ENCODE data around the gene GHDC. TPM values are rescaled to one million over a fixed set of nuclear protein-coding genes. Genes with fewer than 3 reads are reported as not detected.
A peak's percentile ranks its signal among the peaks of the same experiment; 100 is the strongest.
"Not testable (repeated sequence)": the region's sequence is repeated elsewhere in the genome, so short reads cannot be mapped to it uniquely, and the experiment has no call there.

GHDC gene
- total RNA-seq: 9.0 TPM

- peak; percentile 86 for ATAC-seq
Observed at GRCh38 chr17:42193969-42194899, at the start of gene GHDC. GHDC (minus strand) TSS chr17:42194494; CDS start chr17:42193581, 913 bp downstream.

- ATAC-seq: no peak
Observed at GRCh38 chr17:42243493-42243982, 49.2 kb upstream of the GHDC start.

- ATAC-seq: no peak
Observed at GRCh38 chr17:42241871-42242270, 47.6 kb upstream of the GHDC start.

- not testable (repeated sequence) for ATAC-seq
Observed at GRCh38 chr17:42240863-42241262, 46.6 kb upstream of the GHDC start.

GRCh38 chr17:42240201-42240600 lies 45.9 kb upstream of the GHDC start:
- ATAC-seq: no peak

- not testable (repeated sequence) for ATAC-seq
Observed at GRCh38 chr17:42239576-42239975, 45.3 kb upstream of the GHDC start.

GRCh38 chr17:42236760-42237159 lies 42.5 kb upstream of the GHDC start:
- no peak for ATAC-seq

GRCh38 chr17:42233994-42234393 lies 39.7 kb upstream of the GHDC start:
- no peak for ATAC-seq

GRCh38 chr17:42233156-42233555 lies 38.9 kb upstream of the GHDC start:
- ATAC-seq: no peak

GRCh38 chr17:42230225-42230624 lies 35.9 kb upstream of the GHDC start:
- ATAC-seq: no peak

- ATAC-seq: no peak
Observed at GRCh38 chr17:42227849-42228700, 33.8 kb upstream of the GHDC start.

- ATAC-seq: no peak
Observed at GRCh38 chr17:42225646-42226045, 31.4 kb upstream of the GHDC start.

- ATAC-seq: no peak
Observed at GRCh38 chr17:42224651-42225050, 30.4 kb upstream of the GHDC start.

GRCh38 chr17:42221886-42222745 lies 27.8 kb upstream of the GHDC start:
- ATAC-seq: peak; percentile 42

GRCh38 chr17:42219280-42219679 lies 25.0 kb upstream of the GHDC start:
- not testable (repeated sequence) for ATAC-seq

- no peak for ATAC-seq
Observed at GRCh38 chr17:42214156-42214555, 19.9 kb upstream of the GHDC start.

- ATAC-seq: no peak
Observed at GRCh38 chr17:42212382-42212781, 18.1 kb upstream of the GHDC start.

GRCh38 chr17:42211921-42212341 lies 17.6 kb upstream of the GHDC start:
- peak; percentile 28 for ATAC-seq

- ATAC-seq: no peak
Observed at GRCh38 chr17:42210046-42210445, 15.8 kb upstream of the GHDC start.

- ATAC-seq: not testable (repeated sequence)
Observed at GRCh38 chr17:42206153-42206612, 11.9 kb upstream of the GHDC start.

GRCh38 chr17:42203354-42203753 lies 9.1 kb upstream of the GHDC start:
- ATAC-seq: no peak

GRCh38 chr17:42202696-42203095 lies 8.4 kb upstream of the GHDC start:
- no peak for ATAC-seq

All from esophagus mucosa (tissue), 1 donor.